ENCODE results near the gene ATP1A1. TPM values are rescaled to one million over a fixed set of nuclear protein-coding genes. Genes with fewer than 3 reads are reported as not detected.

ATP1A1 gene
- total and polyA plus RNA-seq, 2 experiments from 2014 or later, result 117 to 202 TPM

- H3K36me3 Mint-ChIP-seq (ENCODE audit: low read depth), result no peaks in the 10 kb centered on the region
- ATAC-seq (no peak), DNase-seq (ENCODE audit: low spot score) (no peak)
- no peak overlapping the region for H3K27ac Mint-ChIP-seq
- no peaks in the 10 kb centered on the region for H3K9me3 Mint-ChIP-seq
- Histone ChIP-seq H4K20me1 (replicated peaks; ENCODE audit: insufficient read depth) (no peaks in the 10 kb centered on the region), H3K36me3 (ENCODE audit: insufficient read depth) (no peaks in the 10 kb centered on the region), H3F3A (replicated peaks; ENCODE audit: low read depth) (no peaks in the 10 kb centered on the region), H3K4me3 (no peak overlapping the region), H3K79me2 (replicated peaks; ENCODE audit: insufficient read depth) (no peaks in the 10 kb centered on the region), H3K4me2 (no peak overlapping the region), H3K4me1 (ENCODE audit: insufficient read depth) (peaks cover 8% of the 10 kb centered on the region), H3K9me2 (ENCODE audit: insufficient read depth) (no peaks in the 10 kb centered on the region), H3K27me3 (ENCODE audit: insufficient read depth) (no peaks in the 10 kb centered on the region), H2AFZ (peak overlapping the region; percentile 28; the same call in 1 of the 2 replicates), H3K27ac (ENCODE audit: low read depth) (no peak overlapping the region)
- no peak overlapping the region for H3K4me3 Mint-ChIP-seq
- peaks cover 12% of the 10 kb centered on the region; the same call in 2 of the 3 replicates for H3K4me1 Mint-ChIP-seq
- TF ChIP-seq EZH2 (IDR thresholded peaks at IDR 0.05; ENCODE audit: low read depth, unreplicated experiment) (no peak), NANOG (IDR thresholded peaks at IDR 0.05; ENCODE audit: borderline replicate concordance) (no peak), JUNB (IDR thresholded peaks at IDR 0.05; ENCODE audit: unreplicated experiment) (no peak), POLR2AphosphoS5 (IDR thresholded peaks at IDR 0.05; ENCODE audit: low read depth) (no peak), EZH2phosphoT487 (IDR thresholded peaks at IDR 0.05; ENCODE audit: unreplicated experiment) (no peak), STAT1 (IDR thresholded peaks at IDR 0.05; ENCODE audit: unreplicated experiment) (no peak), CREB1 (CRISPR knock-in tag; IDR thresholded peaks at IDR 0.05; ENCODE audit: low read depth) (no peak), ZNF331 (CRISPR knock-in tag; IDR thresholded peaks at IDR 0.05; ENCODE audit: low read depth) (no peak), ZNF114 (CRISPR knock-in tag; IDR thresholded peaks at IDR 0.05) (no peak)
- TF ChIP-seq, protein P1, sequence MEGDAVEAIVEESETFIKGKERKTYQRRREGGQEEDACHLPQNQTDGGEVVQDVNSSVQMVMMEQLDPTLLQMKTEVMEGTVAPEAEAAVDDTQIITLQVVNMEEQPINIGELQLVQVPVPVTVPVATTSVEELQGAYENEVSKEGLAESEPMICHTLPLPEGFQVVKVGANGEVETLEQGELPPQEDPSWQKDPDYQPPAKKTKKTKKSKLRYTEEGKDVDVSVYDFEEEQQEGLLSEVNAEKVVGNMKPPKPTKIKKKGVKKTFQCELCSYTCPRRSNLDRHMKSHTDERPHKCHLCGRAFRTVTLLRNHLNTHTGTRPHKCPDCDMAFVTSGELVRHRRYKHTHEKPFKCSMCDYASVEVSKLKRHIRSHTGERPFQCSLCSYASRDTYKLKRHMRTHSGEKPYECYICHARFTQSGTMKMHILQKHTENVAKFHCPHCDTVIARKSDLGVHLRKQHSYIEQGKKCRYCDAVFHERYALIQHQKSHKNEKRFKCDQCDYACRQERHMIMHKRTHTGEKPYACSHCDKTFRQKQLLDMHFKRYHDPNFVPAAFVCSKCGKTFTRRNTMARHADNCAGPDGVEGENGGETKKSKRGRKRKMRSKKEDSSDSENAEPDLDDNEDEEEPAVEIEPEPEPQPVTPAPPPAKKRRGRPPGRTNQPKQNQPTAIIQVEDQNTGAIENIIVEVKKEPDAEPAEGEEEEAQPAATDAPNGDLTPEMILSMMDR (conservative IDR thresholded peaks at IDR 0.05; ENCODE audit: low read depth in 2 of 2), result no peak
- TF ChIP-seq, protein P2, sequence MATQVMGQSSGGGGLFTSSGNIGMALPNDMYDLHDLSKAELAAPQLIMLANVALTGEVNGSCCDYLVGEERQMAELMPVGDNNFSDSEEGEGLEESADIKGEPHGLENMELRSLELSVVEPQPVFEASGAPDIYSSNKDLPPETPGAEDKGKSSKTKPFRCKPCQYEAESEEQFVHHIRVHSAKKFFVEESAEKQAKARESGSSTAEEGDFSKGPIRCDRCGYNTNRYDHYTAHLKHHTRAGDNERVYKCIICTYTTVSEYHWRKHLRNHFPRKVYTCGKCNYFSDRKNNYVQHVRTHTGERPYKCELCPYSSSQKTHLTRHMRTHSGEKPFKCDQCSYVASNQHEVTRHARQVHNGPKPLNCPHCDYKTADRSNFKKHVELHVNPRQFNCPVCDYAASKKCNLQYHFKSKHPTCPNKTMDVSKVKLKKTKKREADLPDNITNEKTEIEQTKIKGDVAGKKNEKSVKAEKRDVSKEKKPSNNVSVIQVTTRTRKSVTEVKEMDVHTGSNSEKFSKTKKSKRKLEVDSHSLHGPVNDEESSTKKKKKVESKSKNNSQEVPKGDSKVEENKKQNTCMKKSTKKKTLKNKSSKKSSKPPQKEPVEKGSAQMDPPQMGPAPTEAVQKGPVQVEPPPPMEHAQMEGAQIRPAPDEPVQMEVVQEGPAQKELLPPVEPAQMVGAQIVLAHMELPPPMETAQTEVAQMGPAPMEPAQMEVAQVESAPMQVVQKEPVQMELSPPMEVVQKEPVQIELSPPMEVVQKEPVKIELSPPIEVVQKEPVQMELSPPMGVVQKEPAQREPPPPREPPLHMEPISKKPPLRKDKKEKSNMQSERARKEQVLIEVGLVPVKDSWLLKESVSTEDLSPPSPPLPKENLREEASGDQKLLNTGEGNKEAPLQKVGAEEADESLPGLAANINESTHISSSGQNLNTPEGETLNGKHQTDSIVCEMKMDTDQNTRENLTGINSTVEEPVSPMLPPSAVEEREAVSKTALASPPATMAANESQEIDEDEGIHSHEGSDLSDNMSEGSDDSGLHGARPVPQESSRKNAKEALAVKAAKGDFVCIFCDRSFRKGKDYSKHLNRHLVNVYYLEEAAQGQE (IDR thresholded peaks at IDR 0.05; ENCODE audit: unreplicated experiment), result no peak
- TF ChIP-seq, protein P3, sequence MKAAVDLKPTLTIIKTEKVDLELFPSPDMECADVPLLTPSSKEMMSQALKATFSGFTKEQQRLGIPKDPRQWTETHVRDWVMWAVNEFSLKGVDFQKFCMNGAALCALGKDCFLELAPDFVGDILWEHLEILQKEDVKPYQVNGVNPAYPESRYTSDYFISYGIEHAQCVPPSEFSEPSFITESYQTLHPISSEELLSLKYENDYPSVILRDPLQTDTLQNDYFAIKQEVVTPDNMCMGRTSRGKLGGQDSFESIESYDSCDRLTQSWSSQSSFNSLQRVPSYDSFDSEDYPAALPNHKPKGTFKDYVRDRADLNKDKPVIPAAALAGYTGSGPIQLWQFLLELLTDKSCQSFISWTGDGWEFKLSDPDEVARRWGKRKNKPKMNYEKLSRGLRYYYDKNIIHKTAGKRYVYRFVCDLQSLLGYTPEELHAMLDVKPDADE (IDR thresholded peaks at IDR 0.05), result no peak
- TF ChIP-seq, protein P4, sequence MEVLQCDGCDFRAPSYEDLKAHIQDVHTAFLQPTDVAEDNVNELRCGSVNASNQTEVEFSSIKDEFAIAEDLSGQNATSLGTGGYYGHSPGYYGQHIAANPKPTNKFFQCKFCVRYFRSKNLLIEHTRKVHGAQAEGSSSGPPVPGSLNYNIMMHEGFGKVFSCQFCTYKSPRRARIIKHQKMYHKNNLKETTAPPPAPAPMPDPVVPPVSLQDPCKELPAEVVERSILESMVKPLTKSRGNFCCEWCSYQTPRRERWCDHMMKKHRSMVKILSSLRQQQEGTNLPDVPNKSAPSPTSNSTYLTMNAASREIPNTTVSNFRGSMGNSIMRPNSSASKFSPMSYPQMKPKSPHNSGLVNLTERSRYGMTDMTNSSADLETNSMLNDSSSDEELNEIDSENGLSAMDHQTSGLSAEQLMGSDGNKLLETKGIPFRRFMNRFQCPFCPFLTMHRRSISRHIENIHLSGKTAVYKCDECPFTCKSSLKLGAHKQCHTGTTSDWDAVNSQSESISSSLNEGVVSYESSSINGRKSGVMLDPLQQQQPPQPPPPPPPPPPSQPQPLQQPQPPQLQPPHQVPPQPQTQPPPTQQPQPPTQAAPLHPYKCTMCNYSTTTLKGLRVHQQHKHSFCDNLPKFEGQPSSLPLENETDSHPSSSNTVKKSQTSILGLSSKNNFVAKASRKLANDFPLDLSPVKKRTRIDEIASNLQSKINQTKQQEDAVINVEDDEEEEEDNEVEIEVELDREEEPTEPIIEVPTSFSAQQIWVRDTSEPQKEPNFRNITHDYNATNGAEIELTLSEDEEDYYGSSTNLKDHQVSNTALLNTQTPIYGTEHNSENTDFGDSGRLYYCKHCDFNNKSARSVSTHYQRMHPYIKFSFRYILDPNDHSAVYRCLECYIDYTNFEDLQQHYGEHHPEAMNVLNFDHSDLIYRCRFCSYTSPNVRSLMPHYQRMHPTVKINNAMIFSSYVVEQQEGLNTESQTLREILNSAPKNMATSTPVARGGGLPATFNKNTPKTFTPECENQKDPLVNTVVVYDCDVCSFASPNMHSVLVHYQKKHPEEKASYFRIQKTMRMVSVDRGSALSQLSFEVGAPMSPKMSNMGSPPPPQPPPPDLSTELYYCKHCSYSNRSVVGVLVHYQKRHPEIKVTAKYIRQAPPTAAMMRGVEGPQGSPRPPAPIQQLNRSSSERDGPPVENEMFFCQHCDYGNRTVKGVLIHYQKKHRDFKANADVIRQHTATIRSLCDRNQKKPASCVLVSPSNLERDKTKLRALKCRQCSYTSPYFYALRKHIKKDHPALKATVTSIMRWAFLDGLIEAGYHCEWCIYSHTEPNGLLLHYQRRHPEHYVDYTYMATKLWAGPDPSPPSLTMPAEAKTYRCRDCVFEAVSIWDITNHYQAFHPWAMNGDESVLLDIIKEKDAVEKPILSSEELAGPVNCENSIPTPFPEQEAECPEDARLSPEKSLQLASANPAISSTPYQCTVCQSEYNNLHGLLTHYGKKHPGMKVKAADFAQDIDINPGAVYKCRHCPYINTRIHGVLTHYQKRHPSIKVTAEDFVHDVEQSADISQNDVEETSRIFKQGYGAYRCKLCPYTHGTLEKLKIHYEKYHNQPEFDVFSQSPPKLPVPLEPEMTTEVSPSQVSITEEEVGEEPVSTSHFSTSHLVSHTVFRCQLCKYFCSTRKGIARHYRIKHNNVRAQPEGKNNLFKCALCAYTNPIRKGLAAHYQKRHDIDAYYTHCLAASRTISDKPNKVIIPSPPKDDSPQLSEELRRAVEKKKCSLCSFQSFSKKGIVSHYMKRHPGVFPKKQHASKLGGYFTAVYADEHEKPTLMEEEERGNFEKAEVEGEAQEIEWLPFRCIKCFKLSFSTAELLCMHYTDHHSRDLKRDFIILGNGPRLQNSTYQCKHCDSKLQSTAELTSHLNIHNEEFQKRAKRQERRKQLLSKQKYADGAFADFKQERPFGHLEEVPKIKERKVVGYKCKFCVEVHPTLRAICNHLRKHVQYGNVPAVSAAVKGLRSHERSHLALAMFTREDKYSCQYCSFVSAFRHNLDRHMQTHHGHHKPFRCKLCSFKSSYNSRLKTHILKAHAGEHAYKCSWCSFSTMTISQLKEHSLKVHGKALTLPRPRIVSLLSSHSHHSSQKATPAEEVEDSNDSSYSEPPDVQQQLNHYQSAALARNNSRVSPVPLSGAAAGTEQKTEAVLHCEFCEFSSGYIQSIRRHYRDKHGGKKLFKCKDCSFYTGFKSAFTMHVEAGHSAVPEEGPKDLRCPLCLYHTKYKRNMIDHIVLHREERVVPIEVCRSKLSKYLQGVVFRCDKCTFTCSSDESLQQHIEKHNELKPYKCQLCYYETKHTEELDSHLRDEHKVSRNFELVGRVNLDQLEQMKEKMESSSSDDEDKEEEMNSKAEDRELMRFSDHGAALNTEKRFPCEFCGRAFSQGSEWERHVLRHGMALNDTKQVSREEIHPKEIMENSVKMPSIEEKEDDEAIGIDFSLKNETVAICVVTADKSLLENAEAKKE (CRISPR knock-in tag; IDR thresholded peaks at IDR 0.05), result no peak
- no peaks in the 10 kb centered on the region for H3K27me3 Mint-ChIP-seq (ENCODE audit: insufficient read depth, low read depth, poor library complexity)
Observed at GRCh38 chr1:116357487-116357886, 15.6 kb upstream of the ATP1A1 start.
